HG03196 (cell line): ENCODE data around the gene DIPK1A.

Source experiments
- ATAC-seq: cut with Tn5 transposase; IDR thresholded peaks from one replicate; pipeline ENCODE4 v1.9.1; 2021; ENCODE audit not compliant: unreplicated experiment

Gene DIPK1A

DNA sequence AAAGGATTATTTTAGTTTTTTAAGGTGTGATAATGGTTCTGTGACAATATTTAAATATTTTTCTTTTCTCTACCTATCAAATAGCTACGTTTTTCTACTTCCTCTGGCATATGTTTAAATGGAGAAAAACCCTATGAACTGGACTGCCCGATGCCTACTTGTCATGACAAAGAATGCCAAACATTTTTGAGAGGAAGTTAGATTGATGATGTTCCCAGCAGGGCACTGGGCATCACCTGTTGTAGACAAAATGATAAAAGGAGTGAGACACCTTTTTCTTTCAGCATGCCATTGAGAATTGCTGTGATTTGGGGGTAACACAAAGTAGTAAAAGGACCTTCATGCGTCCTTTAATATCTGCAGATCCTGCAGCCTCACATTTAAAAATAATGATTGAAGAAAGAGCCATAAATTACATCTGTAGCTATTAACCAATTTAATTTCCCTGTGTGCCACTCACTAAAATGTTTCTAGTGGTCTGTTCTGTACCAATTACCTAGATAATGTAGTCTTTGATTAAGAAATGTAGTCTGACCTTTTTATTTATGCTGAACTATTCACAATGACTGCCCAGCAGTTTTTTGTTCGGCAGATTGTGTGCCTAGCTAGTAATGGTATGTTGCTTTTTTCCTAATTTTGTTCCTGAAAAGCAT lies 81.8 kb downstream of the DIPK1A start:
- ATAC-seq = no peak

DNA sequence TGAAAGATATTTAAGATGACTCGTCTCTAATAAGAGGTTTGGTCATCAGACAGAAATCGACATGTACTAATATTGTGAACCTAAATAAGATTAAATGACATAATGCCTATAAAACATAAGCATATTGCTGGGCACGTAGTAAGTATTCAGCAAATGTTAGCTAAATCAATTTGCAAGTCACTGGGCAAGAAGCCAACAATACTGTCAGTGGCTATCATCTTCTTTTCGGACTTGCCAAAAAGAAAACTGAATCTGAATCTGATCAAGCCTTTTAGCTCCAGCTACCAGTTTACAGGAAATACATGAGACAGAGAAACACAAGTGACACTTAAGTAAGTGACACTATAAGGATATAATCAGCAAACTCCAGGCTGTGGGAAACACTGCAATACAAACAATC lies 83.5 kb downstream of the DIPK1A start:
- ATAC-seq = no peak

GRCh38 chr1:92877081-92877711 lies 84.1 kb downstream of the DIPK1A start:
- no peak for ATAC-seq

- ATAC-seq = no peak
Measured at GRCh38 chr1:92876351-92876750, 84.9 kb downstream of the DIPK1A start.

DNA sequence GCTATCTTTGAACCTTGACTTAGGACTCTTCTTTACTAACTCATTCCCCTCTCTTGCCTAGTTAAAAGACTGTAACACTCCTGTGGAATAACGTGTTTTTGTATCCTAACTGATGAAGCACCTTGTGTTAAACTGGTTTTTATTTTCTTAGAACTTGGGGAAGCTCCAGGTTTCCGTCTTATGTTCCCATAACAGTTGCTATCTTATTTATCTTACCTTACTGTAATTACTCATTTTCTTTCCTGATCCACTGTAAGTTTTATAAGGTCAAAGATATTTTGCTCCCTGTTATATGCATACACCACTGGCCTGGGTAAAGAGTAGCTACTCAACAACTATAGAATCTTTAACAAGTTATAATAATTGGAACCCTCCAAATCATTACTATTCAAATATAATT lies 86.3 kb downstream of the DIPK1A start:
- no peak for ATAC-seq

GRCh38 chr1:92872719-92873118 lies 88.5 kb downstream of the DIPK1A start:
- ATAC-seq = no peak

- no peak for ATAC-seq
Measured at GRCh38 chr1:92870591-92870990, 90.7 kb downstream of the DIPK1A start.

- ATAC-seq = no peak
Measured at GRCh38 chr1:92864131-92864530, 97.1 kb downstream of the DIPK1A start.

DNA sequence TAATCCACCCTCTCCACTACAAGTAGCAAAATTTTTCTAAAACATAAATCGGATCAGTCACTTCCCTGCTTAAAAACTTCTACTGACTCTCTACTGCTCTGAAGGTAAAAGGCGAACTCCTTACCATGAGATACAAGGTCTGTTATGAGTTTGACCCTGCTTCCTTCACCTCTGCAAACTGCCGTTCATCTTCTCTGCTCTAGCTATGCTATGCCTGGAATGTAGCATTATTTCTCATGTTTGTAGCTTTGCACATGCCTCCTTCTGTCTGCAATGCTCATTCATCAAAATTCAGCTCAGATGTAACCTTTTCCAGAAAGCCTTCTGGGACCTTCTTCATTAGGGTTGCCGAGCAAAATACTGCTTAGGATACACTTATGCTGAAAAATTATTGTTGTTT lies 98.7 kb downstream of the DIPK1A start:
- ATAC-seq = no peak

GRCh38 chr1:92859400-92860039 lies 101.7 kb downstream of the DIPK1A start:
- no peak for ATAC-seq

DNA sequence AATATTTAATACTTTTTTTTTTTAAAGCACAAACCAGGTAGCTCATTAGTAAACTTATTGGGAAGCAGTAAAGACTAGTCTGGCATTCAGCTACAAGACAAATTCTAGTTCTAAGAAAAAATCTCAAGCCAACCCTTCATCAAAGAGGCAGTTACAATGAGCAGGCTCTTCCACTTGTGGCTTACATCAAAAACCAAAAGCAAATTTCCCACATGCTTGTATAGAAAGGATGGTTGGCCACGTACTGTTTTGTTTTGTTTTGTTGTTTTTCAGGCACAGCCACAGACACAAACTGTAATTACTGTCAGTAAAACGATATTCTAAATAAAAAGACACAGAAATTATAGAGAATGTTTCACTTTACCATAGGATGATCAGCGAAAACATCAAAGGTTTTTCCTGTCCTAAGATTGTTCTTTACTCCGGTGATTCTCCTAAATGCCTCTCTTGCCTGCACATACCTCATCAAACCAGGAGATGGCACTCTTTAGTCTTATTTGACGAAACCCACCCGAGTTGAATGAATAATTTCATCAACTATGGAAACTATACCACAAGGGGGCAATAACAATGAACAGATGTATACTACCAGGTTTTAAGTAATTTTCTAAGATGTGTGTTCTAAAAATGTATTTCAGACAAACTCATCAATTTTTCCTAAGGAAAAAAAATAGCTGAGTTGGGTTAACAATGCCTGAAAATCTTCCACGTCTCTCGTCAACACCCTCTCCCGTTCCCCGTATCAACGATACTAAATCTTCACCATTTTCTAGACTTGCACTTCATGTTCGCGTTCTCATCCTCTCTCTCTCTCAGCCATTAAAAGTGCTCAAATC lies 102.5 kb downstream of the DIPK1A start:
- ATAC-seq = no peak

DNA sequence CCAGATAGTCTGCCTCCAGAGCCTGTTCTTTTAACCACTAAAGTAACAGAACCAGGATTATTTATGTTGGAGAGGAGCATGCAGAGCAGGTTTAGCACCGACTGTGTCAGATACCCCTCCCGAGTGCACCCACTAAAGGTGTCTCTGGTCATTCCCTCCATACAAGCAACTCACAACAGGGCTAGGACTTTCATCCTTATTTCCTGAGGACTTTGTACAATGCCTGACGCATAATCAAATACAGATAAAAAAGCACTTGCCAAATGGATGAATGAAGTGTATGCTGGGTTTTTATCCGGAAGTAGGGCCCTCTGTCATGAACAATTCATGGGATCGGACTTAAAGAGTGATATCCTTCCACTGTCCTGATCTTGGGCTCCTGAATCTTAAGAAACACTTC lies 103.4 kb downstream of the DIPK1A start:
- no peak for ATAC-seq

GRCh38 chr1:92855236-92855635 lies 106.0 kb downstream of the DIPK1A start:
- no peak for ATAC-seq

GRCh38 chr1:92854101-92854785 lies 107.0 kb downstream of the DIPK1A start:
- ATAC-seq = no peak

DNA sequence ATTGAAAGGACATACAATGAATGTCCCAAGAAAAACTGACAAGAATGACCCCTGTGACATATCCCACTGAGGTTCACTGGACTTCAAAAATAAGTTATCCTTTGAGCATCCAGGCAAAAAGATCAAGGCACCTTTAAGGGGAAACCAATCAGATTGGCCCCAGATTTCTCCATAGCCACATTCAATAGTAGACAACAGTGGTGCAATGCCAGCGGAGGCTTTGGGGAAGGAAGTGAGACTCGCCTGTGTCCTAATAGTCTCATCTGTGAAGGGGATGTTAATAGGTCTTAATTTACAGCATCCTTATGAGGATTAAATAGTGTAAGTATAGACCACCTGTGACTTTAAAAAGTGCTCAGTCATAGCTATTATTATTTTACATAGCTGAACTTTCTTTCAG lies 108.0 kb downstream of the DIPK1A start:
- no peak for ATAC-seq

DNA sequence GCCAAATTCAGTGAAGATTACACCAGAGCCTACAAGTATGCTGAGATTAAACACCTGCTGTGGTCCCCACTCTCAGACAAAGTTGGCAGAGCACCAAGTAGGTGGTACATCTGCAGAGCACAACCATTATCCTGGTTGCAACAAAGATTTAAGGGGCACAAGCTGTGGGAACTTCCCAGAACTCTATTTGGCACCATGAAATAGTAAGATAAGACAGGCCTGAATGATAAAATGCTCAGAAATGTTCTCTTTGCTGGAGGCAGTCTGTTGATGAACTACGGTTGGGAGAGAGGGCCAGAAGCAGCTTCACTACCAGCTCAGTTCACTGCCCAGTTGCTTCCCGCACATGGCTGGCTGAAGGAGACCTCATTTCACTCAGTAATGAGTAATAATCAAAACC lies 109.5 kb downstream of the DIPK1A start:
- ATAC-seq = no peak

- ATAC-seq = no peak
Measured at GRCh38 chr1:92850019-92850418, 111.2 kb downstream of the DIPK1A start.

DNA sequence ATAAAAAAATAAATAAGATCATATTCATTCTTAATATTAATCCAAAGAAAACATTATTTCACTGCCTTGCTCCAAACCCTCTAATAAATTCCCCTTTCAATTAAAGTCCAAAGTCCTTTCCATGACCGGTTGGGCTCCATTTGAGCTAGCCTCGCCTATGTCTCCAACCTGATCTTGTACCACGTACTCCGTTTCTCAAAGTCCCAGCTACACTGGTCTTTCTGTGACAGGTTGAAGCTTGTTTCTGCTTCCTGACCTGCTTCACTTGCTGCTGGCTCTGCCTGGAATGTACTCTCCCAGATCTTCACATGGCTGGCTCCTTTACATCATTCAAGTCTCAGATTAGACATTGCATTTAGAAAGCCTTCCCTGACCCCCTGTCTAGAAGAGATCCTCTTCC lies 113.1 kb downstream of the DIPK1A start:
- ATAC-seq = no peak

DNA sequence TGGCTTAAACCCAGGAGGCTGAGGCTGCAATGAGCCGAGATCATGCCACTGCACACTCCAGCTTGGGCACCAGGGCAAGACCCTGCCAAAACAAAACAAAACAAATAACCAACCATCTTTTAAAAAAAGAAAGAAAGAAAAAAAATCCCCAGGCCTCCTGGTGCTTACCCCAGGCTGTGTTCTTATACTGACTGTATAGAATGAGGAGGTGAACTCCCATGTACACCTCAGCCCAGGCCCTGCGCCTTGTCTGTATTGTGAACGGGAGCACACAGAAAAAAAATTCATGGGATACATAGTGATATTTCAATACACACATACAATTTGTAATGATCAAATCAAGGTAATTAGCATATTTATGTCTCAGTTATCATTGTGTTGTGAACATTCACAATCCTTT lies 115.4 kb downstream of the DIPK1A start:
- no peak for ATAC-seq

DNA sequence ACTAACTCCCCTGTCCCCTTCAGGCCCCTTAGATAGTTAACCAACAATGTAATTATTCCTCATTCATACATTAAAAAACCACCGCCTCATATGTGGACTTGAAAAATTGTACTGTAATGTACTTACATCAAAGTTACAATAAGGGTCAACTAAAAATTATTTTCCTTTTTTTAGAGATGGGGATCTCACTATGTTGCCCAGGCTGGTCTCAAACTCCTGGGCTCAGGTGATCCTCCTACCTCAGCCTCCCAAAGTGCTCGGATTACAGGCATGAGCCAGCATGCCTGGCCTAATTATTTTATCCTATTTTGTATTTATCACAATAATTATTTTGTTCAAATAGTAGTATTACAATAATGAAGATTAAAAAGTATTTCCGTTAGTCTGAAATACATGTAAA lies 116.8 kb downstream of the DIPK1A start:
- no peak for ATAC-seq
